HG02938 (cell line): ENCODE measurements around the gene HLA-DPA1.
"Not testable (repeated sequence)": the region's sequence is repeated elsewhere in the genome, so short reads cannot be mapped to it uniquely, and the experiment has no call there.

ENCODE experiments used
- ATAC-seq: cut with Tn5 transposase; IDR thresholded peaks from one replicate; pipeline ENCODE4 v1.9.1; 2021; ENCODE audit warnings: mild to moderate bottlenecking, moderate library complexity; ENCODE audit not compliant: unreplicated experiment

The HLA-DPA1 gene

DNA sequence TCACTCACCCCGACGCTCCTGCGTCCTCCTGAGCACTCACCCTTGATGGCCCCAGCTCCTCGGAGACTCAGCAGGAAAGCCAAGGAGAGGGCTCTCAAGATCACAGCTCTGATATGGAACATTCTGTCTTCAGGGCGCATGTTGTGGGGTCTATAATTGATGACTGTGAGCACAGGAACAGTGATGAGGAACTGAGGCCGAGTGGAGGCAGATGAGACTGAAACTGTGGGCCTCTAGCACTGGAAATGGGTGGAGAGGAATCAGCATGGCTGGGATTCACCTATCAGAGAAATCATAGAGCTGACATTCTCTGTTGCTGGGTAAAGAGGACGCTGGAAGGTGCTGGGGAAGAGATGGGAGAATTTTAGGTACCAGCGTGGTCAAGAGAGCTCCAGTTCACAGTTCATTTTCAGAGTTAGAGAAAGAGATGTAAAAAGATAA lies at the start of gene HLA-DPA1:
Gene HLA-DPA1 (minus strand): TSS at position 219 of the 441 bp plus-strand sequence.
- peak; percentile 58 for ATAC-seq

DNA sequence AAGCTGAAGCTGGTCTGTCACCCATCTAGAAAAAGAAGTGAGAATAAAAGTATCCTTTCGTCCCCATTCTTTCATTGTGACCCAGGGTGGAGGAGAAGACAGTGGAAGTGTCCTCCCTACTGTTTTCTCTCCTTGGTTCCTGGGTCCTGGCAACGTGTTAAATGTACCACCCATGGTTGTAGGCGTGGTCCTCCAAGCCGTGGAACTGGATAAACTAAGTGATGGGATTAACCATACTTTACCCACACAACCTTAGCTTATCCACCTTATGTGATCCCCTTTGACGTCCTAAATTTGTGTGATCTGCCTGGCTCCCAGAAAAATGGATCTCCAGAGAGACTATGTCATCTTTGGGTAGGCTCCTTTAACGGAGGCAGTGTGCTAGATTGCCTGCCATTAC lies 49.7 kb upstream of the HLA-DPA1 start:
- no peak for ATAC-seq

- no peak for ATAC-seq
Observed at GRCh38 chr6:33120001-33120400, 46.6 kb upstream of the HLA-DPA1 start.

DNA sequence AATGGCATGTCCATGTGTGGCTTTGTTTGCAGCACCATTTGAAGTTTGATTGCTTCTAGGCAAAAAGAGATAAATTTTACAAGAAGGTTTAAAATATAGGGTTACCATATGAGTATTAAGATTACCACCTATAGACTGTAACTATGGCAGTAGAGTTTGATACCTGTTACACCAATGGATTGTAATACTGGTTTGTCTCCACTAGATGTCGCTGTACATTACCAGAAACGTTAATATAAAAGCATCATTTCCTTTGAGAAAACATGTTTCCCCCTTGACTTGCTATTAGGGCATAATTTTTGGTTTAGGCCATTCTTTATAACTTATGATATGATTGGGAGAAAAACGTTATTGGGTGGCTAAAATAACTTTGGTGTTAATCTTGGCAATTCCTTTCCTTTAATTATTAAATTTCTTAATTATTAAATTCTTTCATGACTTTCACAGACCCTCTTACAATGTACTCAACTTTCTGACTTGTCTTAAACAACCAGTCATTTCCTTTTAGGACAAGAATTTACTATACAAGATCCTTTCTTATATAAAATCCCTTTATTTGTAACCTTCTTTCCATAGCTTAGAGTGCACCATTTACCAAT lies 45.2 kb upstream of the HLA-DPA1 start:
- ATAC-seq: no peak

GRCh38 chr6:33117811-33118277 lies 44.4 kb upstream of the HLA-DPA1 start:
- no peak for ATAC-seq

DNA sequence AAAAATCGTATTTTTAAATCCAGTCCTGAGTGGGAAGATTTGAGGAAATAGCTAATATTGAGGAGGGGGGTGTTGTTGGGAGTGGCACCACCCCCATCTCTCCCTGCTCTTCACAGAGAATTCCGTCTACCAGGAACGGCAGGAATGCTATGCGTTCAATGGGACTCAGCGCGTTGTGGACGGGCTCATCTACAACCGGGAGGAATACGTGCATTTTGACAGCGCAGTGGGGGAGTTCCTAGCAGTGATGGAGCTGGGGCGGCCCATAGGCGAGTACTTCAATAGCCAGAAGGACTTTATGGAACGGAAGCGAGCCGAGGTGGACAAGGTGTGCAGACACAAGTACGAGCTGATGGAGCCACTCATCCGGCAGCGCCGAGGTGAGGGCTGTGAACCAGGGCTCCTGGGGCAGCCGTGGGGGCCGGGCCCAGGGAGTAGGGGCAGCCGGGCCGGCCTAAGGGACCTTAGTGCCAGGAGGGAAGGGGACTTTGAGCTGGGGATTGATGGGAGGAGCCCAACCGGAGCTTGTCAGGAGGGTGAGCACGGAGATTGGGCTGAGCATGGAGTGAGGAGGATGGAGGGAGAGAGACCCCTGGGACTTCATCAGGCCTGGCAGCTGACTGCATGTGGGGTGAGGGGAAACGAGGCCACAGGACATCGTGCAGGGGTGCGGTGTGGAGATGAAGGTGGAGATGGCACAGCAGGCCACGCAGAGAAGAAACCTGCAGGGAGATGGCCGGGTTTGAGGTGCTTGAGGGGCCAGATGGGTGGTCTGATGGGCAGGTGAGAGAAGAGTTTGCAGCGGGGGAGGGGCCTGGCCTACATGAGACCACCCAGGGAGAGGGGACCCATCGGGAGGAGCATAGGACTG lies 43.6 kb upstream of the HLA-DPA1 start:
- ATAC-seq: no peak

DNA sequence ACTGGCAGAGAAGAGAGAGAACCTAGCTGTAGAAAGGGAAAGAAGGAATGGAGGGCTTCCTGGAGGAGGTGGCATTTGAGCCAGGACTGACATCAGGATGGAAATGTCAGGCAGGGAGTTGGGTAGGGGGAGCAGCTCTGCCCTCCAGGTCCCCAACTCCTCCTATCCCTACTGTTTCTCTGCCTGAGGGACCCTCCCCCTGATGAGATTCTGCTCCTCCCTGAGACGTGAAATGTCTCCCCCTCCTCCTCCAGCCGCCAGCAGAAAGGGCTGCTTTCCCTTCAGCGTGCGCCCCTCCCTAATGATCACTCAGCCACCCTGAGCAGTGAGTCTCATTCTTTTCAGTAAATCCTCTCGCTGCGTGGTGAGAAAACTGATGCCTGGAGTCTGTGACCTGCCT lies 43.0 kb upstream of the HLA-DPA1 start:
- ATAC-seq: no peak

DNA sequence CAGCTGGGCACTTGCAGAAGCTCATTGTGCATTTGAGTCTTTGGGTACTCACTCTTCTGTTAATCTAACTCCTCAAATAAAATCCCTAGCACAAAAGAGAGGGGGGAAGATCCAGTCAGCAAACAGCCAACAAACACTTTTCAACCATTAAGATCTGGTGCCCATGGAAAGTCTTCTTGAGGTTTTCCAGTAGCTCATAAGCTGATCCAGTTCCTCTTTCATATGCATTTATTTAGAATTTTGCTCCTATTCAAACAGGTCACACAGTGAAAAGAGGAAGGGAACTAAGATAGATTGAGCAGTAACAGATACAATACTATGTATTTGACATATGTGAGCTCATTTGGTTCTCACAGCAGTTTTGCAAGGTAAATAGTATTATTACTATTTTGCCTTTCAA lies 41.0 kb upstream of the HLA-DPA1 start:
- ATAC-seq: no peak

GRCh38 chr6:33113755-33114154 lies 40.3 kb upstream of the HLA-DPA1 start:
- no peak for ATAC-seq

DNA sequence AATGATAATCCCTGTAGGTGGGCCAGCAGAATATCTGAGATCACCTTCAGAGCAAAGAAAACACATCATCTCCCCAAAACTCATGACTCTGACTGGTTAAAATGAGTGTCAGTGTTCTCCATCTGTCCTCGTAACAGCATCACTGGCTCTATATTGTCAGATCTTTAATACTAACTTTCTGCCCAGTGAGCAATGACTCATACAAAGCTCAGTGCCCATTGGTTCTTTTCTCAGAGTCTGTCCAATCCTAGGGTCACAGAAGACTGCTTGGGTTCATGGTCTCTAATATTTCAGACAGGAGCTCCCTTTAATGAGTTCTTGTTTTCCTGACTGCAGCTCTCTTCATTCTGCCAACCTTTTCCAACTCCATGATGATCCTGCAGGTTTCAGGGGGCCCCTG lies 38.7 kb upstream of the HLA-DPA1 start:
- ATAC-seq: peak; percentile 84

GRCh38 chr6:33108307-33108706 lies 34.9 kb upstream of the HLA-DPA1 start:
- no peak for ATAC-seq

DNA sequence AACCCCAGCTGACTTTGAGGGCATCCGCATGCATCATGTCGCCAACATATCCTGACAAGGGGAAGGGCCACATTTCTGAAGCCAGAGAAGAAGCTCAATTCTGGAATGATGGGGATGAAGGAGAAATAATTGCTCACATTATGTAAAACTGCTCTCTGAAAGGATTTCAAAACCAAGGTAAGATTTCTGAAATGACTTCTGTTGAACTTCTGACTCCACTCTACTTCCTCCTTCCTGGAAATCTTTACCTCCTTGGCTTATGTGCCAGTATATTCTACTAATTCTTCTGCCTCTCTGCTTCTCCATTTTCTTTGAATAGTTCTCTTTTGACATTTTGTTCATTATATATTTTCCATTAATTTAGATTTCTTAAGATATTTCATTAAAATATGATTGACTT lies 34.2 kb upstream of the HLA-DPA1 start:
- ATAC-seq: no peak

- no peak for ATAC-seq
Observed at GRCh38 chr6:33105916-33106871, 32.7 kb upstream of the HLA-DPA1 start.

DNA sequence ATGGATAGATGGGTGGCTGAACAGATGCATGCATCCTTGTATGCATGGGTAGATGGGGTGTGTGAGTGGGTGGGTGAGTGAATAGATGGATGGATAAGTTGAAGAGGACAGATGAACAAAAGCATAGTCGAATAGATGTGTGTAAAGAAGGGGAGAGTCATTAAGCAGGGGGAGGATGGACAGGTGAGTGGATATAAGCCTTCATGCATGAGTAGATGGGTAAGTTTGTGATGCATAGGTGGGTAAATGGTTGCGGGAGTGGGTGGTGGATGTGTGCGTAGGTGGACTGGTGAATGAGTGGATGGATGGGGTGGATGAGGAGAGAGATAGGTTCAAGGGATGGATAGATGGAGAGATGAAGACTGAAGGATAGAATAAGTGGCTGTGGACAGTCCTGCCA lies 31.9 kb upstream of the HLA-DPA1 start:
- no peak for ATAC-seq

GRCh38 chr6:33104887-33105286 lies 31.4 kb upstream of the HLA-DPA1 start:
- ATAC-seq: no peak

DNA sequence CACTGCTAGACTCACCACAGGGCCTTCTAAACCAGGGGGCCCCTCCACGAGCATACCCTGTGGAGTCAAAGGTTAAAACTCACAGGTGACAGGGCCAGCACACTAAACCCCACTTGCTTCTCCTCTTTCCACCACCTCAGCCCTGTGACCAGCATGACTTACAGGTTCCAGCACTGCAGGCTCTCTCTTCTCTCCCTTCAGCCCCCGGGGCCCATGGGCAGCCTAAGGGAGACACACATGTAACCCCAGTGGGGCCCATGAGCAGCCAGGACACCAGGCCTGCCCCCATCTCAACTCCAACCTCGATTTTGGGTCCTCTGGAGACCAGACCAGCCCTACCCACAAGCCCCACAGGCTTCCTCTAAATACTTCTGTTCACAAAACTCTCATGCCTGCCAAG lies 30.3 kb upstream of the HLA-DPA1 start:
- no peak for ATAC-seq

DNA sequence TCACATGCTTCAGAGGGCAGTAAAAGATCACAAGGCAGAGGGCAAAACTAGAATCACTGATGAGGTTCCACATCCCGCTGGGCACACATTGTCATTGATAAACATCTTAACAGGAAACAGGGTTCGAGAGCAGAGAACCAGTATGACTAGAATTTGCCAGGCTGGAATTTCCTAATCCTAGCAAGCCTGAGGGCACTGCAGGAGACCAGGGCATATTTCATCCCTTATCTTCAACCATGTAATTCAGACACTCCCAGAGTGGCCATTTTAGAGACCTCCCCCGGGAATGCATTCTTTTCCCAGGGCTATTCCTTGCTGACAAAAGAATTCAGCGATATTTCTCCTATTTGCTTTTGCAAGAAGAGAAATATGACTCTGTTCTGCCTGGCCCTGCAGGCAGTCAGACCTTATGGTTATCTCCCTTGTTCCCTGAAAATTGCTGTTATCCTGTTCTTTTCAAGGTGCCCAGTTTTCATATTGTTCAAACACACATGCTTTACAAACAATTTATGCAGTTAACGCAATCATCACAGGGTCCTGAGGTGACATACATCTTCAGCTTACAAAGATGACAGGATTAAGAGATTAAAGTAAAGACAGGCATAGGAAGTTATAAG lies 27.8 kb upstream of the HLA-DPA1 start:
- ATAC-seq: not testable (repeated sequence)

DNA sequence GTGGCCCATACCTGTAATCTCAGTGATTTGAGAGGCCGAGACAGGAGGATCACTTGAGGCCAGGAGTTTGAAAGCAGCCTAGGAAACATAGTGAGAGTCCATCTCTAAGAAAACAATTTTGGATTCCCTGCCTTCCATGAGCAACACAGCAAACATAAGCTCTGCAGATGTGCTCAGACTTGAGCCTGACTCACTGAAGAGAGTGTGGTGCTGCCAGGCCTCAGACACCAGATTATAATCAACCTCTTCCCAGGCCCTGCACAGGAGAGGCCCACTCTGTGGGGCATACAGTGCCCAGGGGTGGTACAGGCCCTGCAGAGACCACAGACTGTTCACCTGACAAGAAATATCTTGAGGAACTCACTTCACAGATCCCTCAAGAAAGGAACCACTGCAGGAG lies 22.2 kb upstream of the HLA-DPA1 start:
- ATAC-seq: no peak

DNA sequence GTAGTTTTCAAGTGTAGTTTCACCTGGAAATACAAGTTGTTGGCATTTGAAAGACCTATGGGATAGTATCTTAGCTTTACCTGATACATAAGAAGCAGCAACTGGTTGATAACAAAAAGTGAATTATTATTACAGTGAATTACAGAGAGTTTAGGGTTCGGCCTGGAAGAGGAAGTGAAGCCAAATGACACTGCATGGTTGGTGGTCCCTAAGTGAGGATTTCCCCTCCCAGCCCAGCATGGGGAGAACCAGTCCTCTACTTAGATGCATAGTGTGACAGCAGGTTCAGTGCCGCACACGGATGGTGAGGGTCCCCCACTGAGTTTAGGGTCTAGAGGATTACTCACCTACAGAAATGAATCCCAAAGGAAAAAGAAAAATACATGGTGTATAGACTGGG lies 20.4 kb upstream of the HLA-DPA1 start:
- no peak for ATAC-seq

DNA sequence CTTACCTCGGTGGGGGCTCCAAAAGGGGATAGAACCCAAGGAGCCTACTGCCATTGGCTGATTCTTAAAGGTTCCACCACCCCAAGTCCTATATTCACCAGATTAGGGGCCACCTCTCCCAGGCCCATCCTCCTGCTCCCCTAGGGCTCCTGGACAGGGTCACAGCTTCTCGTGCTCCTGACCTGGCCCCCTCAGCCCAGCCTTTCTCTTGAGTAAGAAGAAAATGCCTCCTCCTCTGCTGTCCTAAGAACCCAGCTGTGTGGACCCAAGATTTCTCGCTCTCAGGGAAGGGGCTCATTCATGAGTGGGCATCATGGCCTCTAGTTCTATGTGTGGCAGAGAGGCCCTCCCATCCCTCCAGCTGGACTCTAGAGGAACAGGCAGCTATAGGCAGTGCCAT lies 18.9 kb upstream of the HLA-DPA1 start:
- no peak for ATAC-seq

DNA sequence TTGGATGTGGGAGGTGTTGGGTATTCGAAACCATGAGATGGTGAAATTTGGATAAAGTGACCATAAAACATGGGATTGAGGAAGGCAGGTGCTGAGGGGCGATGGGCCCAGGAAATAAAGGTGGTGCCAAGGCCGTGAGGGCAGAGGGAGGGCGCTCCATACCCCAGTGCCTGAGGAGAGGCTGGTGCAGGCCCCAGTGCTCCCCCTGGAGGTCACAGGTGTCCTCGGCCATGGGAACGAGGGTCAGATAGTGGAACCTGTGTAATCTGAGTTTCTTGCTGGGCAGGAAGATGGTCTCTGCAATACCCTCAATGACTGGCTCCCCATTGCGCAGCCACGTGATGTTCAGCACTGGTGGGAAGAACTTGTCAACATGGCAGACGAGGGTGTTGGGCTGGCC lies 18.5 kb upstream of the HLA-DPA1 start:
- ATAC-seq: no peak
